Measurements from ENCODE around the gene CFHR2.
"Not testable (repeated sequence)": the region's sequence is repeated elsewhere in the genome, so short reads cannot be mapped to it uniquely, and the experiment has no call there.

CFHR2 gene

DNA sequence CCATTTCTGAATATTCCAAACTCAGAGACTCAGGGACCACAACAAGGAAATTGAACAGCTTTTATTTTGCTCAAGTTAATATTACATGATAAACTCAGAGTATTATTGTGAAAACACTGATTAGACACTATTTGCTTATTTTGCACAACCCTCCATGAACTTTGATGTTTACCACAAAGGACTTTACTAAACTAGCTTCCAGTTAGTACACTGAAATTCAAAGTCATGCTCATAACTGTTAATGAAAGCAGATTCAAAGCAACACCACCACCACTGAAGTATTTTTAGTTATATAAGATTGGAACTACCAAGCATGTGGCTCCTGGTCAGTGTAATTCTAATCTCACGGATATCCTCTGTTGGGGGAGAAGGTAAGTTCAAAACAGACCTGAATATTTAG lies at the start of gene CFHR2:
Gene CFHR2 (plus strand): TSS at position 171 of the 400 bp plus-strand sequence. CDS start 143 bp downstream, at position 314.
- DNase-seq: not testable (repeated sequence)

GRCh38 chr1:196896355-196896754 lies 47.2 kb upstream of the CFHR2 start:
- DNase-seq: no peak

- no peak for DNase-seq
Observed at GRCh38 chr1:196897158-196897828, 46.2 kb upstream of the CFHR2 start.

- DNase-seq: no peak
Observed at GRCh38 chr1:196902344-196902743, 41.2 kb upstream of the CFHR2 start.

DNA sequence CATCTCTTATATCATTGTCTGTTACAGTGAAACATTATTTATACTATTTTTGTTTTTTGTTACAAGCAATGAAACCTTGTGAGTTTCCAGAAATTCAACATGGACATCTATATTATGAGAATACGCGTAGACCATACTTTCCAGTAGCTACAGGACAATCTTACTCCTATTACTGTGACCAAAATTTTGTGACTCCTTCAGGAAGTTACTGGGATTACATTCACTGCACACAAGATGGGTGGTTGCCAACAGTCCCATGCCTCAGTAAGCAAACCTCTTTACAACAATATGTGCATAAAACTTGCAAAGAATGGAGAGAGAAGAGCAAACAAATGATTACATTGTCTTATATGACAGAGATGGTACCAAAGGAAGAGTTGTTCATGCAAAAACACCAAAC lies 33.3 kb upstream of the CFHR2 start:
- DNase-seq: peak; percentile 18

DNA sequence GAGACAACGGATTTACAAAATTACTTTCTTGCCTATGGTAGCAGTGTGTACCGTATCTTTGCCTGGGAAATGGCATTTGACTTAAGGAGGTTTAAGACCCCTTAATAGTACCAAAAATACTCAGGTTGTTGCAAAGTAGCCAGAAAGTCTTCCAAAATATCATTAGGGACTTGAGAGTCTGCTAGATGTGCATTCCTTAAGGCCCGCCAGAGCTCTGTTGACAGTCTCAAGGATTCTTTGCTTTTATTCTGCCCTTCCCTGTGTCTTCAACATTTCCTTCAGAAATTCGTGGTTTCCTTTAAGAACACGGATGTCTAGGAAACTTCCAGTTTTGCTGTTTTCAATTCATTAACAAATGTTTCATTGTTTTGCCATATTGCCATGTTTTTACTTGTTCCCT lies 31.3 kb upstream of the CFHR2 start:
- not testable (repeated sequence) for DNase-seq

- not testable (repeated sequence) for DNase-seq
Observed at GRCh38 chr1:196926839-196927238, 16.7 kb upstream of the CFHR2 start.

- not testable (repeated sequence) for DNase-seq
Observed at GRCh38 chr1:196932853-196933252, 10.7 kb upstream of the CFHR2 start.

DNA sequence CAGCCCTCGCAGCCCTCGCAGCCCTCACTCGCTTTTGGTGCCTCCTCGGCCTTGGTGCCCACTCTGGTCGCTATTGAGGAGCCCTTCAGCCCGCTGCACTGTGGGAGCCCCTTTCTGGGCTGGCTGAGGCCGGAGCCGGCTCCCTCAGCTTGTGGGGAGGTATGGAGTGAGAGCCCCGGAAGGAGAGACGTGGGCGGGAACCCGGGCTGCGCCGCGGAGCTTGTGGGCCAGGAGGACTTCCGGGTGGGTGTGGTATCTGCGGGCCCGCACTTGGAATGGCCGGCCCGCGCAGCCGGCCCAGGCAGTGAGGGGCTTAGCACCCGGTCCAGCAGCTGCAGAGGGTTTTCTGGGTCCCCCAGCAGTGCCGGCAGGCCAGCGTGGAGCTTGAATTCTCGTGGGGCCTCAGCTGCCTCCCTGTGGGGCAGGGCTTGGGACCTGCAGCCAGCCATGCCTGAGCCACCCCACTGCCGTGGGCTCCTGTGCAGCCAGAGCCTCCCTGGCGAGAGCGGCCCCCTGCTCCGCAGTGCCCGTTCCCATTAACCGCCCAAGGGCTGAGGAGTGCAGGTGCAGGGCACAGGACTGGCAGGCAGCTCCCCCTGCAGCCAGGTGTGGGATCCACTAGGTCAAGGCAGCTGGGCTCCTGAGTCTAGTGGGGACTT lies 9.9 kb upstream of the CFHR2 start:
- DNase-seq: no peak

DNA sequence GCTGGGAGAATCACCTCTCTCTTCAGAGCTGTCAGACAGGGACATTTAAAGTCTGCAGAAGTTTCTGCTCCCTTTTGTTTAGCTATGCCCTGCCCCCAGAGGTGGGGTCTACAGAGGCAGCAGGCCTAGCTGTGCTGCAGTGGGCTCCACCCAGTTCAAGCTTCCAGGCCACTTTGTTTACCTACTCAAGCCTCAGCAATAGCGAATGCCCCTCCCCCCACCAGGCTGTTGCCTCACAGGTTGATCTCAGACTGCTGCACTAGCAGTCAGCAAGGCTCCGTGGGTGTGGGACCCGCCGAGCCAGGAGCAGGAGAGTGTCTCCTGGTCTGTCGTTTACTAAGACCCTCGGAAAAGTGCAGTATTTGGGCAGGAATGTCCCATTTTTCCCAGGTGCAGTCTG lies 2.1 kb upstream of the CFHR2 start:
- DNase-seq: not testable (repeated sequence)

DNA sequence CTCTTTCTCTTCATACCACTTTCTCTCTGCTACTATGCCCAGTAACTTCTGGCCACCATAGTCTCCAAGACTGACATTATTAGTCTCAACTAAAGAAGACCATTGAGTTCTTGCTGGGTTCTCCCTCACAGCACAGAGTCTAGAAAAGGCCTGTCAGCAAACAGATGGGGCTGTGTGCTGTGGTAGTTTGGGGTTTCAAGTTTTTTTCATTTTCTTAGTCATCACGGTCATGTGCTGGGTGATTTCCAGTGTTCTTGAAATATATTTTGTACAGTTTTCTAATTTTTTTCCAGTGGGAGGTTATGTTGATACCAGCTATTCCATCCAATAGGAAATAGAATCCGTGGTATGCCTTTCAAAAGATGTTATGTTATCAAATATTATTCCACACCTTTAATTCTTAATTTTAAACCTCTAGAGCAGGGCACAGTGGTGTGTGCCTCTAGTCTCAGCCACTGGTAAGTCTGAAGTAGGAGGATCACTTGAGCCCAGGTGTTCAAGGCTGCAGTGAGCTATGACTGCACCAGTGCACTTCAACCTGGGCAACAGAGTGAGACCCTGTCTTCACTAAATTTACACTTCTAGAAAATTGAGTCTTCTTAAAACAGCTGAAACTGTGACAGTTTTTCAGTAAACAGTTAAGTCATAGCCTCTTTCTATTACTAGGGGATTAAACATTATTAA lies 8.3 kb downstream of the CFHR2 start:
- DNase-seq: no peak

DNA sequence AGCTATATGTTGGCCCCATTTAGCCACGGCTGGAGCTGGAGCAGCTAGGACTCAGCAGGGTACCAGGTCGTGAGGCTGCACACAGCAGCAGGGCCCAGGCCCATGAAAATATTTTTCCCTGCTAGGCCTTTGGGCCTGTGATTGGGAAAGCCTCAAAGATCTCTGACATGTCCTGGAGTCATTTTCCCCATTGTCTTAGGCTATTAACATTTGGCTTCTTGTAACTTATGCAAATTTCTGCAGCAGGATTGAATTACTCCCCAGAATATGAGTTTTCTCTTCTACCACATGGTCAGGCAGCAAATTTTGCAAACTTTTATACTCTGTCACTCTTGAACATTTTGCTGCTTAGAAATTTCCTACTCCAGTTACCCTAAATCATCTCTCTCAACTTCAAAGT lies 11.2 kb downstream of the CFHR2 start:
- DNase-seq: no peak

DNA sequence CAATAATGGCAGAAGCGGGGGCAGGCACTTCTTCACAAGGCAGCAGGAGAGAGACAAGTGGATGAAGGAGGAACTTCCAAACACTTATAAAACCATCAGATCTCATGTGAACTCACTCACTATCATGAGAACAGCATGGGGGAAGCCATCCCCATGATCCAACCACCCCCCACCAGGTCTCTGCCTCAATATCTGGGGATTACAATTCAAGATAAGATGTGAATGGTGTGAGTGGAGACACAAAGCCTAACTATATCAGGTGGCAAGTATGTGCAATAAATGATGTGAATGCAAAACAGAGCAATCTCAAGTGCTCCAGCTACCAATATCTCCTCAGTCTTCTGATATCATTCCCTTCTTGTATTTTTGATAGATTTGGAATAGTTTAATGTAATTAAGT lies 12.4 kb downstream of the CFHR2 start:
- no peak for DNase-seq

DNA sequence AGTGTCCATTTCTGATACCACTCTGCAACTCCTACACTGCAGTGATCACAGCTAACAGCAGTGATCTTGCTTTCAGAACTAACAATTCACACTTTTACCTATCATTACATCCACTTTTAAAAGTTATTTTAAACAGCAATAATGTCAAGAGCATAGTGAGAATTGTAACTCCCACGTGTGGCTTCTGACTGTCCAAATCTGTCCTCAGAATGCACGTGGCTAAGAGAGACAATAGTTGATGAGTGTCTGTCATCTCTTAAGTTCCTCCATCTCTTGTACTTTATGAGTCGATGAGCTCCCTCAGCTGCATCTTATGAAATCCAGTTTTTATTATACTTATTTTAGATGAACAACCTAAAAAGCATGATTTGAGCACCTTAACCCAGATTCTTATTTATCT lies 17.3 kb downstream of the CFHR2 start:
- no peak for DNase-seq

GRCh38 chr1:196970182-196970581 lies 26.6 kb downstream of the CFHR2 start:
- no peak for DNase-seq

- DNase-seq: no peak
Observed at GRCh38 chr1:196976278-196976677, 32.7 kb downstream of the CFHR2 start.

- no peak for DNase-seq
Observed at GRCh38 chr1:196977278-196977677, 33.7 kb downstream of the CFHR2 start, which contains the start of gene CFHR5. Gene CFHR5 (plus strand): TSS chr1:196977556. CDS start chr1:196977665, 109 bp downstream.

GRCh38 chr1:196980859-196981258 lies 37.3 kb downstream of the CFHR2 start:
- DNase-seq: no peak

DNA sequence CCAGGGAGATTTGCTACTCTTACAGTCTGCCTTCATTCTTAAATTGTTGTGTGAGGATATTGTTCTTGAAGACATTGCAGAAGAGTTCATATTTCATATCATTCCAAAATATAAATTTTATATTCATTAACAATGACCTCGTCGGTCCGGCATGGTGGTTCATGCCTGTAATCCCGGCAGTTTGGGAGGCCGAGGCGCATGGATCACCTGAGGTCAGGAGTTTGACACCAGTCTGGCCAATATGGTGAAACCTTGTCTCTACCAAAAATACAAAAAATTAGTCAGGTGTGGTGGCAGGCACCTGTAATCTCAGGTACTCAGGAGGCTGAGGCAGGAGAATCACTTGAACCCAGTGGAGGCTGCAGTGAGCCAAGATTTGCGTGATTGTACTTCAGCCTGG lies 38.7 kb downstream of the CFHR2 start:
- not testable (repeated sequence) for DNase-seq

DNA sequence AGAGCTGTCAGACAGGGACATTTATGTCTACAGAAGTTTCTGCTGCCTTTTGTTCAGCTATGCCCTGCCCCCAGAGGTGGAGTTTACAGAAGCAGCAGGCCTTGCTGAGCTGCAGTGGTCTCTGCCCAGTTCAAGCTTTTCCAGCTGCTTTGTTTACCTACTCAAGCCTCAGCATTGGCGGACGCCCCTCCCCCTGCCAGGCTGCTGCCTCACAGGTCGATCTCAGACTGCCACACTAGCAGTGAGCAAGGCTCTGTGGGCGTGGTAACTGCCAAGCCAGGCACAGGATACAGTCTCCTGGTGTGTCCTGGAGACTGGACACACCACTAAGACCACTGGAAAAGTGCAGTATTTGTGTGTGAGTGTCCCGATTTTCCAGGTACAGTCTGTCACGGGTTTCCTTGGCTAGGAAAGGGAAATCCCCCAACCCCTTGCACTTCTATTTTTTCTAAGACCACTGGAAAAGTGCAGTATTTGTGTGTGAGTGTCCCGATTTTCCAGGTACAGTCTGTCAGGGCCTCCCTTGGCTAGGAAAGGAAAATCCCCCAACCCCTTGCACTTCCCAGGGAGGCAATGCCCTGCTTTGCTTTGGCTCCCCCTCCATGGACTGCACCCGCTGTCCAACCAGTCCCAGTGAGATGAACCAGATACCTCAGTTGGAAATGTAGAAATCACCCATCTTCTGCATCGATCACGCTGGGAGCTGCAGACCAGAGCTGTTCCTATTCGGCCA lies 48.5 kb downstream of the CFHR2 start:
- DNase-seq: not testable (repeated sequence)

DNA sequence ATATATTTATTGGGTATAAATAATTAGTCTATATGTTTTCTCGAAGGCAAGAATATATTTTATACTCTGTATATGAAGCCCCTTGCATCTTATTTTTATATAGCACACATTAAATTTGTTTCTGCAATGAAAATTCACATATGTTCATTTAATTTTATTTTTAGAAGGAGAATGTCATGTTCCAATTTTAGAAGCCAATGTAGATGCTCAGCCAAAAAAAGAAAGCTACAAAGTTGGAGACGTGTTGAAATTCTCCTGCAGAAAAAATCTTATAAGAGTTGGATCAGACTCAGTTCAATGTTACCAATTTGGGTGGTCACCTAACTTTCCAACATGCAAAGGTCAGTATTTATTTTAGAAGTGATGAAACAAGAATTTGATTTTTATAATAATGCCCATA lies 50.4 kb downstream of the CFHR2 start:
- no peak for DNase-seq

- peak; percentile 36 for DNase-seq
Observed at GRCh38 chr1:196997423-196997822, 53.9 kb downstream of the CFHR2 start.

DNA sequence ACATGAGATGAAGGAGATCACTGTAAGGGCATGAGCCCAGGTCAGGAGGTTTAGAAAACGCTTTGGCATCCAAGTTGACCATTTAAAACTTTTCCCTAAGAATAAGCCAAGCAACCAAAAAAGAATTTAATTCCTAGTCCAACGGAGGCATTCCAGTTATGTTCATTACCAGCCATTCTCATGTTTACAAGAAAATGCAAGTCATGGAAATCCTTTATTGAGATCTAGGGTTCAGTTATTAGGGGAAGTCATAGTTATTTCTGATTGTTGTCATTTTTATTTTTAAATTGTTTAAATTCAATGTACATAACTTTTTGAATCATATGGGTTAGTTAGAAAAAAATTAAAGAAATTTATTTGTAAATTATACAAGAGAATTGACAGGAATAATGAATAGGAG lies 58.3 kb downstream of the CFHR2 start:
- DNase-seq: no peak
